SU-DHL-6 (cell line): Measurements from ENCODE around the gene MAP2K4.

Source experiments
- H2AFZ ChIP-seq: fragments of 200-600 bp; sonication (generic); 2 replicates; pipeline ENCODE4 v1.6.1; 2014; ENCODE audit warnings: low read depth, mild to moderate bottlenecking, moderate library complexity, mixed read lengths, antibody characterized with exemption, low read length; ENCODE audit not compliant: severe bottlenecking
- H3F3A ChIP-seq: fragments of 200-600 bp; shearing (Covaris generic); 2 replicates; pipeline ENCODE4 v1.6.0; 2016; ENCODE audit warnings: antibody characterized with exemption, mild to moderate bottlenecking; ENCODE audit not compliant: insufficient read depth
- H3K27ac ChIP-seq: fragments of 200-600 bp; sonication (generic); 2 replicates; pipeline ENCODE4 v1.5.1; 2016; ENCODE audit warnings: low read depth, mild to moderate bottlenecking, low read length, moderate library complexity, mixed read lengths
- H3K27me3 ChIP-seq: fragments of 200-600 bp; sonication (generic), shearing (Covaris generic); 2 replicates; pipeline ENCODE4 v1.6.0; 2014; ENCODE audit warnings: mild to moderate bottlenecking, low read length
- H3K36me3 ChIP-seq: fragments of 200-600 bp; sonication (generic); 2 replicates; pipeline ENCODE4 v1.6.1; 2014; ENCODE audit warnings: mild to moderate bottlenecking, low read length, mixed read lengths
- H3K4me2 ChIP-seq: fragments of 300-600, 200-600 bp; shearing (Covaris generic), sonication (generic); 2 replicates; pipeline ENCODE4 v1.6.0; 2014; ENCODE audit warnings: low read length, low read depth, mild to moderate bottlenecking; ENCODE audit not compliant: poor library complexity, severe bottlenecking
- H3K4me3 ChIP-seq: fragments of 200-600 bp; sonication (generic); 2 replicates; pipeline ENCODE4 v1.5.1; 2014; ENCODE audit warnings: antibody characterized with exemption, low read length, mild to moderate bottlenecking, mixed read lengths; ENCODE audit not compliant: insufficient read depth, poor library complexity, severe bottlenecking
- H3K79me2 ChIP-seq: fragments of 200-600 bp; sonication (generic); 2 replicates; pipeline ENCODE4 v1.6.1; 2014; ENCODE audit warnings: mild to moderate bottlenecking, low read length, moderate library complexity; ENCODE audit not compliant: insufficient read depth
- H3K9ac ChIP-seq: fragments of 200-600 bp; sonication (generic); 2 replicates; pipeline ENCODE4 v1.7.0; 2014; ENCODE audit warnings: mild to moderate bottlenecking, low read length
- H3K9me2 ChIP-seq: fragments of 200-600 bp; sonication (generic); replicated peaks from 2 replicates; pipeline ENCODE4 v1.6.1; 2014; ENCODE audit warnings: low read length; ENCODE audit not compliant: insufficient read depth
- H3K9me3 ChIP-seq: fragments of 200-600 bp; sonication (generic); 2 replicates; pipeline ENCODE4 v1.6.1; 2014; ENCODE audit warnings: low read length, mixed read lengths; ENCODE audit not compliant: insufficient read depth
- H4K20me1 ChIP-seq: fragments of 200-600 bp; sonication (generic); 2 replicates; pipeline ENCODE4 v1.6.1; 2014; ENCODE audit warnings: low read depth, mild to moderate bottlenecking, antibody characterized with exemption, low read length, moderate library complexity, mixed read lengths
- CTCF ChIP-seq: fragments of 200-600 bp; sonication (generic); IDR thresholded peaks from one replicate; pipeline ENCODE4 v1.5.1; 2017; ENCODE audit warnings: antibody characterized with exemption, mild to moderate bottlenecking, low read length, moderate library complexity; ENCODE audit not compliant: insufficient read depth, poor library complexity, severe bottlenecking
- EZH2phosphoT487 ChIP-seq: fragments of 200-600 bp; sonication (generic), shearing (Covaris generic); conservative IDR thresholded peaks from 2 replicates; pipeline ENCODE4 v1.6.1; 2018; ENCODE audit warnings: mild to moderate bottlenecking, antibody characterized with exemption, low read length, moderate library complexity, mixed read lengths

Gene MAP2K4

GRCh38 chr17:12064395-12064794 is 43.7 kb downstream of the MAP2K4 start:
- Histone ChIP-seq H3K27ac (no peak overlapping the region), H3K4me2 (no peak overlapping the region), H3K27me3 (no peaks in the 10 kb centered on the region), H2AFZ (no peak overlapping the region), H3K9me3 (no peaks in the 10 kb centered on the region), H3K9ac (no peak overlapping the region), H3K36me3 (no peaks in the 10 kb centered on the region), H4K20me1 (no peaks in the 10 kb centered on the region), H3F3A (no peaks in the 10 kb centered on the region), H3K79me2 (no peaks in the 10 kb centered on the region), H3K4me3 (no peak overlapping the region), H3K9me2 (no peaks in the 10 kb centered on the region)
- TF ChIP-seq CTCF (no peak), EZH2phosphoT487 (no peak)

- no peaks in the 10 kb centered on the region for H3K27me3 ChIP-seq
- H3K9me2 ChIP-seq, result no peaks in the 10 kb centered on the region
- no peaks in the 10 kb centered on the region for H3K79me2 ChIP-seq
- no peak overlapping the region for H2AFZ ChIP-seq
- no peaks in the 10 kb centered on the region for H3K9me3 ChIP-seq
- no peaks in the 10 kb centered on the region for H3K36me3 ChIP-seq
- no peak overlapping the region for H3K9ac ChIP-seq
- no peaks in the 10 kb centered on the region for H4K20me1 ChIP-seq
- H3K27ac ChIP-seq, result no peak overlapping the region
- H3K4me3 ChIP-seq, result no peak overlapping the region
- TF ChIP-seq CTCF (no peak), EZH2phosphoT487 (no peak)
- no peak overlapping the region for H3K4me2 ChIP-seq
- H3F3A ChIP-seq, result no peaks in the 10 kb centered on the region
Measured at GRCh38 chr17:12067485-12067884, 46.8 kb downstream of the MAP2K4 start.

- H3K9me3 ChIP-seq, result no peaks in the 10 kb centered on the region
- H3K9me2 ChIP-seq, result no peaks in the 10 kb centered on the region
- H2AFZ ChIP-seq, result no peak overlapping the region
- no peak overlapping the region for H3K4me2 ChIP-seq
- no peaks in the 10 kb centered on the region for H4K20me1 ChIP-seq
- no peaks in the 10 kb centered on the region for H3F3A ChIP-seq
- H3K79me2 ChIP-seq, result no peaks in the 10 kb centered on the region
- no peaks in the 10 kb centered on the region for H3K27me3 ChIP-seq
- no peak overlapping the region for H3K9ac ChIP-seq
- H3K36me3 ChIP-seq, result no peaks in the 10 kb centered on the region
- TF ChIP-seq EZH2phosphoT487 (no peak), CTCF (no peak)
- no peak overlapping the region for H3K27ac ChIP-seq
- no peak overlapping the region for H3K4me3 ChIP-seq
Measured at GRCh38 chr17:12068946-12069345, 48.3 kb downstream of the MAP2K4 start.

GRCh38 chr17:12070561-12070960 is 49.9 kb downstream of the MAP2K4 start:
- no peak overlapping the region for H3K27ac ChIP-seq
- no peak overlapping the region for H2AFZ ChIP-seq
- H4K20me1 ChIP-seq, result no peaks in the 10 kb centered on the region
- H3K9me3 ChIP-seq, result no peaks in the 10 kb centered on the region
- no peaks in the 10 kb centered on the region for H3K79me2 ChIP-seq
- H3K4me2 ChIP-seq, result no peak overlapping the region
- TF ChIP-seq EZH2phosphoT487 (no peak), CTCF (no peak)
- no peaks in the 10 kb centered on the region for H3K9me2 ChIP-seq
- no peaks in the 10 kb centered on the region for H3K27me3 ChIP-seq
- H3K36me3 ChIP-seq, result no peaks in the 10 kb centered on the region
- no peak overlapping the region for H3K9ac ChIP-seq
- no peaks in the 10 kb centered on the region for H3F3A ChIP-seq
- no peak overlapping the region for H3K4me3 ChIP-seq
